Measurements from ENCODE around the gene PCYT2. TPM values are rescaled to one million over a fixed set of nuclear protein-coding genes. Genes with fewer than 3 reads are reported as not detected.

Gene PCYT2
- total RNA-seq, 1 donor from 2014 or later = 26.8 TPM

DNA sequence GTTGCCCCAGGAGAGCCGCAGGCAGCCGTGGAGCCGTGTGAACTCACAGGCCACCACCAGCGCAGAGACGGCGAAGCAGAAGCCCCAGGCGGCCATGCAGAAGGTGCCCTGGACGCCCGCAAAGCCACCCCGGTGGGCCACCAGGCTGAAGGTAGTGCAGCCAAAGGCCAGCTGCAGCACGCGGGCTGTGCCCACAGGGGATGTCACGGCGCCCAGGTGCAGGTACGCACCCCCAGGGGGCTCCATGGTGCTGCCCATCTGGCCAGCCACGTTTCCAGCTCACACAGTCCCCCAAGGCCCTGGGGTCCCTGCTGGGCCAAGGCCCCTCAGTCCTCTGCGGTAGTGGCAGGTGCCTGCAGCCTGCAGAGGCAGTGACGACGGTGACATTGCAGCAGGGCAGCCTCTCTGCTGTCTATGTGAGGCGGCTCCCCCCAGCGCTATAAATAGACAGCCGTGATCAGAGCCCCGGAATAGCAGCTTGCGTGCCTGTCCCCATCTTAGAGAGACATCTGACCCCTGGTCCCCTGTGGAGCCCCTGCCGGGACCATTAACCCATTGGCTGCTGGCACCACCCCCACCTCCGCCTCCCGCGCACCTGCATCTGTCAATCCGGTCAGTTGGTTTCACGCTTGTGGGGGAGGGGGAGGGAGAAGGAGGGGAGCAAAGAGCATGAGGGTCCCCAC is 30.4 kb upstream of the PCYT2 start:
- Mint-ChIP-seq H3K36me3 (ENCODE audit: low read depth, unreplicated experiment) (no peaks in the 10 kb centered on the region), H3K27ac (ENCODE audit: unreplicated experiment) (no peak overlapping the region), H3K27me3 (ENCODE audit: unreplicated experiment) (peaks cover 10% of the 10 kb centered on the region), H3K4me3 (ENCODE audit: unreplicated experiment) (no peak overlapping the region), H3K4me1 (ENCODE audit: unreplicated experiment) (peaks cover 7% of the 10 kb centered on the region), H3K9me3 (ENCODE audit: unreplicated experiment) (no peaks in the 10 kb centered on the region)
- TF ChIP-seq, protein P1, sequence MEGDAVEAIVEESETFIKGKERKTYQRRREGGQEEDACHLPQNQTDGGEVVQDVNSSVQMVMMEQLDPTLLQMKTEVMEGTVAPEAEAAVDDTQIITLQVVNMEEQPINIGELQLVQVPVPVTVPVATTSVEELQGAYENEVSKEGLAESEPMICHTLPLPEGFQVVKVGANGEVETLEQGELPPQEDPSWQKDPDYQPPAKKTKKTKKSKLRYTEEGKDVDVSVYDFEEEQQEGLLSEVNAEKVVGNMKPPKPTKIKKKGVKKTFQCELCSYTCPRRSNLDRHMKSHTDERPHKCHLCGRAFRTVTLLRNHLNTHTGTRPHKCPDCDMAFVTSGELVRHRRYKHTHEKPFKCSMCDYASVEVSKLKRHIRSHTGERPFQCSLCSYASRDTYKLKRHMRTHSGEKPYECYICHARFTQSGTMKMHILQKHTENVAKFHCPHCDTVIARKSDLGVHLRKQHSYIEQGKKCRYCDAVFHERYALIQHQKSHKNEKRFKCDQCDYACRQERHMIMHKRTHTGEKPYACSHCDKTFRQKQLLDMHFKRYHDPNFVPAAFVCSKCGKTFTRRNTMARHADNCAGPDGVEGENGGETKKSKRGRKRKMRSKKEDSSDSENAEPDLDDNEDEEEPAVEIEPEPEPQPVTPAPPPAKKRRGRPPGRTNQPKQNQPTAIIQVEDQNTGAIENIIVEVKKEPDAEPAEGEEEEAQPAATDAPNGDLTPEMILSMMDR (IDR thresholded peaks at IDR 0.05; ENCODE audit: unreplicated experiment) = no peak
- DNase-seq (ENCODE audit: low spot score) = no peak

DNA sequence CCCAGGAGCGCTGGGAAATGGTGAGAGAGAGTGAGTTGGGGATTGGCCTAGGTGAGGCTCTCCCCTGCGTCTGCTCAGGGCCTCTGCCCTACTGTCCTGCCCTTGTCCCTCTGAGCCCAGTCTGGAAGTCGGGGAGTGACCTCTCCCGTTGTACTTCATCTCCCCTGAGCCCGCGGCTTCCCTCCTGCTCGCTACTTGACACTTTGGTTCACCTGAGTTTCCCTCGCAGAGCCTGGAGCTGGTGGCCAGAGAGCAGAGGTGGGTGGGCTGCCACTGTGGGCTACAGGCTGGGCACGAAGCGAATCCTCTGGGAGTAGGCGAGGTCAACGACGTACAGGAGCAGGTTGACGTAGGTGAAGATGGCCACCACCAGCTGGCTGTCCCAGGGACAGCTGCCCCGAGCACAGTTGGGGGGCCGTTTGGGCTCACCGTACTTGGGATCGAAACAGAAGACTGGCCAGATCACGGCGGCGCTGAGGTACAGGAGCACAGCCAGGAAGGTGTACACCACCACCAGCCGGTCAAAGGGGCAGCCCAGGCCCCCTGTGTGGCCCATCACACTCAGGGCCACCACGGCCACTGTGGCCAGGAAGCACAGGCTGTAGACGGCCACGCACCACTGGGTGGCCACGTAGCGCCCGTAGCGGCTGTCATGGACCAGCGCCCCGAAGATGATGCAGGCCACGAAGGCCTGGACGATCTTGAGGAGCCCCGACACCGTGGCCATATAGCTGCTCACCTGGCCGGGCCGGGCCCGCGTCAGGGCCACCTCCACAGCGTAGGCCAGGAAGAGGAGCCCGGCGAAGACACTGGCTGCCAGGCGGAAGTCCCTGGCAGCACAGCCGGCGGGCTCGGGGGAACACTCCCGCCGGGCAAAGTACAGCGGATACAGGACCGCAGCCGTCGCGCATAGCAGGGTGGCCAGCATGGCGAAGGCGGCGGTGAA is 29.6 kb upstream of the PCYT2 start:
- H3K9me3 Mint-ChIP-seq (ENCODE audit: unreplicated experiment) = no peaks in the 10 kb centered on the region
- no peak overlapping the region for H3K4me3 Mint-ChIP-seq (ENCODE audit: unreplicated experiment)
- TF ChIP-seq, protein P1 (IDR thresholded peaks at IDR 0.05; ENCODE audit: unreplicated experiment) = no peak
- no peaks in the 10 kb centered on the region for H3K36me3 Mint-ChIP-seq (ENCODE audit: low read depth, unreplicated experiment)
- DNase-seq (ENCODE audit: low spot score) = no peak
- H3K4me1 Mint-ChIP-seq (ENCODE audit: unreplicated experiment) = peaks cover 8% of the 10 kb centered on the region
- H3K27ac Mint-ChIP-seq (ENCODE audit: unreplicated experiment) = no peak overlapping the region
- H3K27me3 Mint-ChIP-seq (ENCODE audit: unreplicated experiment) = peaks cover 12% of the 10 kb centered on the region

DNA sequence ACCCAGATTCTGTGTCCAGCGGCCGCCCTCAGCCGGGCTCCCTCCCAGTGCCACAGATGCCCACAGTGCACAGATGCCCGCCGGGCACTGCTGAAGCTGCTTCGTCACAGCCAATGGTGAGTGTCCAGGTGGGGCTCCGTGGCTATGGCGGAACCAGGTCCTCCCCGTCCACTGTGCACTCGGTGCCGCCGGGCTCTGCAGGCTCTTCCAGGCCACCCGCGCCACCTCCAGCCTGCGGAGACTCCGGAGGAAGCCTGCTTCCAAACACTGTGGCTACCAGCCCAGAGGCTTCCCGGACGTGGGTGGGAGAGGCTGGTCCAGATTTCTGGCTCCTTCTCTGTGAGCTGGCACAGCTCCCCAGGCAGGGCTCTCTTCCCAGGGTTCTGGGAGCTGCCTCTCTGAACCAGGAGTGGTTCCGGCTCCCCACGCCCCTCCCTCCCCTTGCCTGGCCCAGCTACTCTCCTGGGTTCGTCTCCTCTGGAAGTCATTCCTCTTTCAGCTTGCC is 28.7 kb upstream of the PCYT2 start:
- Mint-ChIP-seq H3K4me3 (ENCODE audit: unreplicated experiment) (no peak overlapping the region), H3K36me3 (ENCODE audit: low read depth, unreplicated experiment) (no peaks in the 10 kb centered on the region), H3K4me1 (ENCODE audit: unreplicated experiment) (peaks cover 11% of the 10 kb centered on the region), H3K27ac (ENCODE audit: unreplicated experiment) (no peak overlapping the region), H3K27me3 (ENCODE audit: unreplicated experiment) (peaks cover 16% of the 10 kb centered on the region), H3K9me3 (ENCODE audit: unreplicated experiment) (no peaks in the 10 kb centered on the region)
- DNase-seq (ENCODE audit: low spot score) = peak; percentile 3
- TF ChIP-seq, protein P1 (IDR thresholded peaks at IDR 0.05; ENCODE audit: unreplicated experiment) = no peak

DNA sequence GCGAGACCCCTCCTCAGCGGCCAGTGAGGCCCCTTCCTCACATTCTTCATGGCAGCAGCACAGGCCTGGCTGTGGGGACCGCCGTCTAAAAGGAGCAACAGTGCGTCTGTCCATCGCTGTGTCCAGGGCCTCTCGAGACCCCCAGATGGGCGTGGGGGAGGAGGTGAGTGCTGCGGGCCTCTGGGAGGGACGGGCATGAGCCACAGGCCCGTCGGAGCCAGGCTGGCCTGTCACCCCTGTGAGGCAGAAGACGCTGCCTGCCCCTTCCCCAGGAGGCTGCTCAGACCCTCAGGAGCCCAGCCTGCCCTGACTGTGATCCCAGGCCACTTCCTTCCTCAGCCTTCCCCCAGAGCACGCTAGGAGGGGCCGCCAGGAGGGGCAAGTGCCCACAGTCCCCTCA is 28.0 kb upstream of the PCYT2 start:
- no peak overlapping the region for H3K4me3 Mint-ChIP-seq (ENCODE audit: unreplicated experiment)
- DNase-seq (ENCODE audit: low spot score) = peak; percentile 7
- peaks cover 11% of the 10 kb centered on the region for H3K4me1 Mint-ChIP-seq (ENCODE audit: unreplicated experiment)
- H3K27me3 Mint-ChIP-seq (ENCODE audit: unreplicated experiment) = peaks cover 16% of the 10 kb centered on the region
- TF ChIP-seq, protein P1 (IDR thresholded peaks at IDR 0.05; ENCODE audit: unreplicated experiment) = no peak
- H3K36me3 Mint-ChIP-seq (ENCODE audit: low read depth, unreplicated experiment) = no peaks in the 10 kb centered on the region
- no peaks in the 10 kb centered on the region for H3K9me3 Mint-ChIP-seq (ENCODE audit: unreplicated experiment)
- no peak overlapping the region for H3K27ac Mint-ChIP-seq (ENCODE audit: unreplicated experiment)

All from endothelial cell (in vitro differentiated cells).